HS-5 (cell line): Measurements from ENCODE around the gene BTN2A1.
"Not testable (repeated sequence)": the region's sequence is repeated elsewhere in the genome, so short reads cannot be mapped to it uniquely, and the experiment has no call there.

Experiments
- DNase-seq: peaks from one replicate; pipeline ENCODE4 v3.0.0-alpha.2; 2012; ENCODE audit warnings: low read depth

Gene BTN2A1

GRCh38 chr6:26432627-26433201, 25.0 kb upstream of the BTN2A1 start:
- DNase-seq, result peak; percentile 72

GRCh38 chr6:26433680-26434079, 24.1 kb upstream of the BTN2A1 start:
- not testable (repeated sequence) for DNase-seq

GRCh38 chr6:26436018-26436417, 21.7 kb upstream of the BTN2A1 start:
- no peak for DNase-seq

GRCh38 chr6:26437550-26437949, 20.2 kb upstream of the BTN2A1 start:
- DNase-seq, result no peak

GRCh38 chr6:26438000-26438399, 19.8 kb upstream of the BTN2A1 start:
- no peak for DNase-seq

- DNase-seq, result no peak
These were observed 18.3 kb upstream of the BTN2A1 start for GRCh38 chr6:26439151-26440125.

GRCh38 chr6:26440977-26441358, 16.8 kb upstream of the BTN2A1 start:
- no peak for DNase-seq

GRCh38 chr6:26441977-26442376, 15.8 kb upstream of the BTN2A1 start:
- DNase-seq, result no peak

- no peak for DNase-seq
These were observed 11.7 kb upstream of the BTN2A1 start for GRCh38 chr6:26445934-26446667.

- no peak for DNase-seq
These were observed 10.5 kb upstream of the BTN2A1 start for GRCh38 chr6:26447257-26447656.

- no peak for DNase-seq
These were observed 7.5 kb upstream of the BTN2A1 start for GRCh38 chr6:26450240-26450639.

GRCh38 chr6:26452631-26453235, 5.0 kb upstream of the BTN2A1 start:
- DNase-seq, result no peak

- DNase-seq, result no peak
These were observed 3.1 kb upstream of the BTN2A1 start for GRCh38 chr6:26454631-26455030.

GRCh38 chr6:26455357-26455970, 2.3 kb upstream of the BTN2A1 start:
- no peak for DNase-seq

GRCh38 chr6:26457264-26457805, 420 bp upstream of the BTN2A1 start:
- DNase-seq, result no peak

- no peak for DNase-seq
These were observed 1.5 kb downstream of the BTN2A1 start for GRCh38 chr6:26459023-26459810.

GRCh38 chr6:26461353-26461752, 3.6 kb downstream of the BTN2A1 start:
- DNase-seq, result not testable (repeated sequence)

GRCh38 chr6:26464014-26464413, 6.3 kb downstream of the BTN2A1 start:
- DNase-seq, result no peak

- no peak for DNase-seq
These were observed 6.8 kb downstream of the BTN2A1 start for GRCh38 chr6:26464416-26465131.

GRCh38 chr6:26465776-26466175, 8.0 kb downstream of the BTN2A1 start:
- no peak for DNase-seq
